Nephron progenitor cell (in vitro differentiated cells): ENCODE results near the gene CLIP1.
A peak's percentile ranks its signal among the peaks of the same experiment; 100 is the strongest.
"Not testable (repeated sequence)": the region's sequence is repeated elsewhere in the genome, so short reads cannot be mapped to it uniquely, and the experiment has no call there.

ENCODE experiments used
- DNase-seq: peaks from one replicate; pipeline ENCODE4 v3.0.0; 2021
- H3K27ac Mint-ChIP-seq: 2 replicates; pipeline ENCODE4 v1.8.0; 2021; ENCODE audit warnings: mild to moderate bottlenecking, moderate library complexity, mixed read lengths
- H3K27me3 Mint-ChIP-seq: 2 replicates; pipeline ENCODE4 v1.8.0; 2021; ENCODE audit warnings: mild to moderate bottlenecking, low read depth, mixed read lengths; ENCODE audit not compliant: poor library complexity
- H3K36me3 Mint-ChIP-seq: 2 replicates; pipeline ENCODE4 v1.8.0; 2021; ENCODE audit warnings: low read depth, mixed read lengths
- H3K4me1 Mint-ChIP-seq: 2 replicates; pipeline ENCODE4 v1.8.0; 2021; ENCODE audit warnings: mixed read lengths
- H3K4me3 Mint-ChIP-seq: 2 replicates; pipeline ENCODE4 v1.8.0; 2021; ENCODE audit warnings: mild to moderate bottlenecking, moderate library complexity, mixed read lengths
- H3K9me3 Mint-ChIP-seq: 2 replicates; pipeline ENCODE4 v1.8.0; 2021; ENCODE audit warnings: mild to moderate bottlenecking, moderate library complexity, mixed read lengths
- CTCF ChIP-seq: fragments of 200-600 bp; sonication (generic); IDR thresholded peaks from 2 replicates; pipeline ENCODE4 v1.5.0; 2021; ENCODE audit warnings: antibody characterized with exemption

Gene CLIP1

GRCh38 chr12:122374707-122375106 lies 47.8 kb downstream of the CLIP1 start:
- no peak overlapping the region for H3K4me3 Mint-ChIP-seq
- H3K27ac Mint-ChIP-seq = no peak overlapping the region
- H3K9me3 Mint-ChIP-seq = no peaks in the 10 kb centered on the region
- DNase-seq = no peak
- peaks cover 44% of the 10 kb centered on the region for H3K36me3 Mint-ChIP-seq
- H3K4me1 Mint-ChIP-seq = no peaks in the 10 kb centered on the region
- TF ChIP-seq CTCF = no peak
- H3K27me3 Mint-ChIP-seq = no peaks in the 10 kb centered on the region

- Mint-ChIP-seq H3K36me3 (peaks cover 59% of the 10 kb centered on the region), H3K4me3 (no peak overlapping the region), H3K4me1 (peaks cover 21% of the 10 kb centered on the region), H3K27me3 (no peaks in the 10 kb centered on the region), H3K9me3 (peaks cover 4% of the 10 kb centered on the region), H3K27ac (peak overlapping the region; percentile 2)
- no peak for DNase-seq
- no peak for TF ChIP-seq CTCF
These were observed 50.9 kb downstream of the CLIP1 start for GRCh38 chr12:122371475-122372045.

- H3K4me3 Mint-ChIP-seq = no peak overlapping the region
- no peak for TF ChIP-seq CTCF
- H3K36me3 Mint-ChIP-seq = peaks cover 60% of the 10 kb centered on the region
- peaks cover 4% of the 10 kb centered on the region for H3K9me3 Mint-ChIP-seq
- no peaks in the 10 kb centered on the region for H3K27me3 Mint-ChIP-seq
- peak overlapping the region; percentile 96 for H3K27ac Mint-ChIP-seq
- H3K4me1 Mint-ChIP-seq = peaks cover 22% of the 10 kb centered on the region
- no peak for DNase-seq
These were observed 54.0 kb downstream of the CLIP1 start for GRCh38 chr12:122368361-122369073.

- not testable (repeated sequence) for H3K4me3 Mint-ChIP-seq, H3K27me3 Mint-ChIP-seq, H3K9me3 Mint-ChIP-seq, DNase-seq, H3K27ac Mint-ChIP-seq
- Mint-ChIP-seq H3K36me3 (peaks cover 66% of the 10 kb centered on the region), H3K4me1 (peaks cover 22% of the 10 kb centered on the region)
These were observed 54.8 kb downstream of the CLIP1 start for GRCh38 chr12:122367632-122368031.

GRCh38 chr12:122366685-122367475 lies 55.6 kb downstream of the CLIP1 start:
- DNase-seq = no peak
- peaks cover 22% of the 10 kb centered on the region for H3K4me1 Mint-ChIP-seq
- H3K27me3 Mint-ChIP-seq = no peaks in the 10 kb centered on the region
- no peak overlapping the region for H3K4me3 Mint-ChIP-seq
- H3K9me3 Mint-ChIP-seq = peaks cover 4% of the 10 kb centered on the region
- peak overlapping the region; percentile 92 for H3K27ac Mint-ChIP-seq
- peaks cover 63% of the 10 kb centered on the region for H3K36me3 Mint-ChIP-seq
- TF ChIP-seq CTCF = no peak

- H3K36me3 Mint-ChIP-seq = peaks cover 62% of the 10 kb centered on the region
- DNase-seq = not testable (repeated sequence)
These were observed 57.2 kb downstream of the CLIP1 start for GRCh38 chr12:122365226-122365625.

More at GRCh38 chr12:122365226-122365625, 57.2 kb downstream of the CLIP1 start:
- H3K9me3 Mint-ChIP-seq, H3K4me3 Mint-ChIP-seq, H3K27ac Mint-ChIP-seq, H3K27me3 Mint-ChIP-seq: not testable (repeated sequence)
- peaks cover 22% of the 10 kb centered on the region for H3K4me1 Mint-ChIP-seq
